Endothelial cell of umbilical vein (primary cell): ENCODE results near the gene PANX1. TPM values are rescaled to one million over a fixed set of nuclear protein-coding genes. Genes with fewer than 3 reads are reported as not detected.

ENCODE experiments used
- BruUV-seq: library from RNA; stranded (reverse); fragments of 400-500 nt; replicated peaks from 2 replicates; lab custom pipeline; 2021; lab: Mats Ljungman, UMichigan
- CTCF ChIA-PET: fragments of 300-600, 350-600 bp; sonication (Branson Sonifier 250); formaldehyde crosslinking; loops from one replicate; lab custom pipeline; 2021; ENCODE audit warnings: antibody characterized with exemption, inconsistent platforms; lab: Charles Lee
- POLR2A ChIA-PET: fragments of 300-600, 350-600 bp; sonication (Branson Sonifier 250); formaldehyde crosslinking; loops from one replicate; lab custom pipeline; 2021; ENCODE audit warnings: antibody characterized with exemption, inconsistent platforms; lab: Charles Lee
- DNase-seq: peaks from one replicate; pipeline ENCODE4 v3.0.0-alpha.2; 2011; ENCODE audit warnings: low read depth, low spot score
- FAIRE-seq: peaks from 2 replicates; lab custom pipeline; 2011; peaks lifted over from hg19 to GRCh38; lab: Jason Lieb, UNC
- H2AFZ ChIP-seq: 2 replicates; pipeline ENCODE4 v1.6.0; 2012; ENCODE audit warnings: low read depth, low read length, control low read depth, inconsistent platforms
- H3K27ac ChIP-seq: 2 replicates; pipeline ENCODE4 v1.5.1; 2011; ENCODE audit warnings: low read depth, mild to moderate bottlenecking, control low read depth, low read length, moderate library complexity; ENCODE audit not compliant: insufficient read depth
- H3K27me3 ChIP-seq, 2 experiments: 2 replicates each; pipeline versions ENCODE4 v1.6.0 to v1.6.1; 2011; ENCODE audit warnings: low read length in 2 of 2, mixed read lengths in 1 of 2; ENCODE audit not compliant: control insufficient read depth in 2 of 2, insufficient read depth in 2 of 2
- H3K36me3 ChIP-seq, 2 experiments: 2 replicates in 1 of 2; 3 replicates in 1 of 2; pipeline ENCODE4 v1.5.1; 2011; ENCODE audit warnings: low read length in 2 of 2, mild to moderate bottlenecking in 1 of 2, moderate library complexity in 1 of 2; ENCODE audit not compliant: control insufficient read depth in 2 of 2, insufficient read depth in 2 of 2; ENCODE audit errors: extremely low read depth in 1 of 2
- H3K4me1 ChIP-seq: 3 replicates; pipeline ENCODE4 v1.5.1; 2011; ENCODE audit warnings: mild to moderate bottlenecking, low read length; ENCODE audit not compliant: control insufficient read depth, insufficient read depth; ENCODE audit errors: extremely low read depth
- H3K4me2 ChIP-seq: 2 replicates; pipeline ENCODE4 v1.6.1; 2011; ENCODE audit warnings: low read length, control low read depth, mixed read lengths; ENCODE audit not compliant: insufficient read depth
- H3K4me3 ChIP-seq, 3 experiments: fragments of 200-600 bp in 1 of 3; sonication (generic), shearing (Covaris generic) in 1 of 3; replicated peaks in 1 of 3; 2 replicates each; pipeline ENCODE4 v1.5.1; 2011 to 2016; ENCODE audit warnings: control low read depth in 3 of 3, low read length in 3 of 3, mild to moderate bottlenecking in 2 of 3, inconsistent platforms in 1 of 3, low read depth in 1 of 3, moderate library complexity in 1 of 3; ENCODE audit not compliant: insufficient read depth in 1 of 3
- H3K79me2 ChIP-seq: 2 replicates; pipeline ENCODE4 v1.6.0; 2012; ENCODE audit warnings: low read length, inconsistent platforms; ENCODE audit not compliant: control insufficient read depth, insufficient read depth
- H3K9ac ChIP-seq: replicated peaks from 2 replicates; pipeline ENCODE3; 2011; ENCODE audit warnings: low read length, control low read depth; ENCODE audit not compliant: insufficient read depth; ENCODE audit errors: extremely low read depth
- H3K9me1 ChIP-seq: replicated peaks from 3 replicates; pipeline ENCODE4 v1.6.0; 2011; ENCODE audit warnings: mild to moderate bottlenecking, low read length; ENCODE audit not compliant: control insufficient read depth, insufficient read depth; ENCODE audit errors: extremely low read depth
- H3K9me3 ChIP-seq: replicated peaks from 2 replicates; pipeline ENCODE4 v1.5.1; 2012; ENCODE audit warnings: low read length, inconsistent platforms; ENCODE audit not compliant: control insufficient read depth, insufficient read depth
- H4K20me1 ChIP-seq: replicated peaks from 2 replicates; pipeline ENCODE3; 2011; ENCODE audit warnings: mild to moderate bottlenecking, low read length; ENCODE audit not compliant: control insufficient read depth, insufficient read depth; ENCODE audit errors: extremely low read depth
- EZH2 ChIP-seq: IDR thresholded peaks from 2 replicates; pipeline ENCODE4 v1.6.1; 2012; ENCODE audit warnings: borderline replicate concordance, low read depth, mild to moderate bottlenecking, moderate library complexity, low read length, inconsistent platforms; ENCODE audit not compliant: severe bottlenecking
- FOS ChIP-seq: IDR thresholded peaks from 2 replicates; pipeline ENCODE4 v1.6.1; 2011; ENCODE audit warnings: mild to moderate bottlenecking, low read length, moderate library complexity, borderline replicate concordance; ENCODE audit not compliant: insufficient read depth
- GATA2 ChIP-seq: IDR thresholded peaks from 2 replicates; pipeline ENCODE4 v1.7.0; 2011; ENCODE audit warnings: low read depth, mild to moderate bottlenecking, moderate library complexity, mixed read lengths, low read length; ENCODE audit not compliant: insufficient read length, insufficient read depth
- JUN ChIP-seq: IDR thresholded peaks from 2 replicates; pipeline ENCODE4 v1.6.1; 2011; ENCODE audit warnings: borderline replicate concordance, low read depth; ENCODE audit not compliant: insufficient read length, insufficient read depth
- MYC ChIP-seq: IDR thresholded peaks from one replicate; pipeline ENCODE4 v1.6.1; 2011; ENCODE audit warnings: mild to moderate bottlenecking, low read depth, low read length
- POLR2A ChIP-seq: IDR thresholded peaks from 2 replicates; pipeline ENCODE4 v1.6.1; 2012; ENCODE audit warnings: low read depth, mild to moderate bottlenecking, control low read depth, low read length
- POLR2AphosphoS5 ChIP-seq: IDR thresholded peaks from 2 replicates; pipeline ENCODE4 v1.6.1; 2012; ENCODE audit warnings: low read depth, mild to moderate bottlenecking, control low read depth, low read length, moderate library complexity; ENCODE audit not compliant: insufficient read depth
- dilution Hi-C: fragments of 300-500 bp; cut with MboI; formaldehyde crosslinking; loops from one replicate; pipeline ENCODE4 v1.15.0; 2019; ENCODE audit warnings: low sequenced_read_pairs; ENCODE audit not compliant: extremely low pct_ligation_motif_present
- intact Hi-C: fragments of 100-400 bp; cut with micrococcal nuclease; formaldehyde crosslinking; loops from one replicate; pipeline ENCODE4 v1.10.0; 2022
- polyA plus RNA-seq, 4 experiments: library from polyadenylated mRNA; depleted of rRNA in 3 of 4; stranded (reverse) in 3 of 4; unstranded in 1 of 4; fragments of >200 nt; gene quantifications; 2 replicates each; pipeline versions ENCODE4 v1.2.1 to v1.2.3, GENCODE V29; 2011 to 2012; ENCODE audit warnings: missing spikeins in 1 of 4
- total RNA-seq: library from RNA; stranded (reverse); gene quantifications from 2 replicates; pipeline ENCODE4 v1.2.3, GENCODE V29; 2021
- TF ChIP-seq, protein P1 (sequence below), 2 donors: IDR thresholded peaks; 1 replicate in 1 of 2; 2 replicates in 1 of 2; pipeline ENCODE4 v1.5.1; 2011; ENCODE audit warnings: low read length in 2 of 2, mild to moderate bottlenecking in 2 of 2, moderate library complexity in 2 of 2, control low read depth in 1 of 2, inconsistent platforms in 1 of 2, low read depth in 1 of 2; ENCODE audit not compliant: insufficient read depth in 1 of 2; ENCODE audit errors: extremely low read depth in 1 of 2
- TF ChIP-seq, protein P2 (sequence below): IDR thresholded peaks from 2 replicates; pipeline ENCODE4 v1.6.1; 2011; ENCODE audit not compliant: insufficient read depth, insufficient read length

Gene PANX1
- total and polyA plus RNA-seq, 2 donors (not counting 3 experiments of a cell fraction or from before 2014, with no cell fraction given) = 9.5 to 20.9 TPM

DNA sequence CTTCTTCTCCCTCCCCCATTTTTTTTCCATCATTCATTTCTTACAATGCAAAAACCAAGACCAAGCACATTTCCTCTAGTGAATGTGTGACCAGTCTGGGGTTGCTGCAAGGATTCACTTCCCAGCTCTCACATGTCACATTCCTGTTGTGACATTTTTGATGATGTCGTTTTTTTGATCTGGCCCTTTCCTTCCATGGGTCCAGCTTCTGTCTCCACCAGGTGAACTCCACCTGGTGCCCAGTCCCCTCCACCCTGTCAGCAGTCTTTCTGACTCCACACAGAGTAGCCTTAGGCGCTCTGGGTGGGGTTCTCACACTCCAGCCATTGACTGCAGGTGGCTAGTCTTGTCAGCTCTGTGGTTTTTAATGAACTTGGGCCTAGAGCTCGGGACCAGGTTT lies 15.6 kb downstream of the PANX1 start:
- no peak overlapping the region for H3K27ac ChIP-seq
- H3K9me1 ChIP-seq = no peaks in the 10 kb centered on the region
- DNase-seq (no peak), FAIRE-seq (no peak)
- no peak overlapping the region for H2AFZ ChIP-seq
- H3K4me3 ChIP-seq = no peak overlapping the region
- ChIA-PET POLR2A (interaction anchor here (1.3 kb wide), 1 partner anchor 9 kb away, joined by 4 read pairs; no protein-coding TSS in a partner anchor), CTCF (interaction anchor here (1.1 to 1.5 kb wide), 2 partner anchors 9 to 40 kb away, joined by 3 to 4 read pairs; no protein-coding TSS in a partner anchor)
- intact Hi-C loops (no loop called here), dilution Hi-C loops (no loop called here)
- H3K36me3 ChIP-seq = no peaks in the 10 kb centered on the region
- BruUV-seq = no TSS peak
- no peak overlapping the region for H3K4me2 ChIP-seq
- peaks cover 71% of the 10 kb centered on the region for H3K79me2 ChIP-seq
- H3K9ac ChIP-seq = no peak overlapping the region
- H4K20me1 ChIP-seq = no peaks in the 10 kb centered on the region
- no peaks in the 10 kb centered on the region for H3K9me3 ChIP-seq
- peaks cover 35% of the 10 kb centered on the region for H3K4me1 ChIP-seq
- TF ChIP-seq JUN = no peak
- no peak for TF ChIP-seq GATA2
- TF ChIP-seq EZH2 = no peak
- TF ChIP-seq, protein P1, sequence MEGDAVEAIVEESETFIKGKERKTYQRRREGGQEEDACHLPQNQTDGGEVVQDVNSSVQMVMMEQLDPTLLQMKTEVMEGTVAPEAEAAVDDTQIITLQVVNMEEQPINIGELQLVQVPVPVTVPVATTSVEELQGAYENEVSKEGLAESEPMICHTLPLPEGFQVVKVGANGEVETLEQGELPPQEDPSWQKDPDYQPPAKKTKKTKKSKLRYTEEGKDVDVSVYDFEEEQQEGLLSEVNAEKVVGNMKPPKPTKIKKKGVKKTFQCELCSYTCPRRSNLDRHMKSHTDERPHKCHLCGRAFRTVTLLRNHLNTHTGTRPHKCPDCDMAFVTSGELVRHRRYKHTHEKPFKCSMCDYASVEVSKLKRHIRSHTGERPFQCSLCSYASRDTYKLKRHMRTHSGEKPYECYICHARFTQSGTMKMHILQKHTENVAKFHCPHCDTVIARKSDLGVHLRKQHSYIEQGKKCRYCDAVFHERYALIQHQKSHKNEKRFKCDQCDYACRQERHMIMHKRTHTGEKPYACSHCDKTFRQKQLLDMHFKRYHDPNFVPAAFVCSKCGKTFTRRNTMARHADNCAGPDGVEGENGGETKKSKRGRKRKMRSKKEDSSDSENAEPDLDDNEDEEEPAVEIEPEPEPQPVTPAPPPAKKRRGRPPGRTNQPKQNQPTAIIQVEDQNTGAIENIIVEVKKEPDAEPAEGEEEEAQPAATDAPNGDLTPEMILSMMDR (IDR thresholded peaks at IDR 0.05; ENCODE audit: extremely low read depth in 1 of 2, insufficient read depth in 1 of 2, low read depth in 1 of 2, low read length in 2 of 2) = no peak
- no peak for TF ChIP-seq POLR2AphosphoS5
- TF ChIP-seq FOS = no peak
- no peak for TF ChIP-seq POLR2A
- TF ChIP-seq MYC = no peak
- TF ChIP-seq, protein P2, sequence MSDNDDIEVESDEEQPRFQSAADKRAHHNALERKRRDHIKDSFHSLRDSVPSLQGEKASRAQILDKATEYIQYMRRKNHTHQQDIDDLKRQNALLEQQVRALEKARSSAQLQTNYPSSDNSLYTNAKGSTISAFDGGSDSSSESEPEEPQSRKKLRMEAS = no peak
- no peaks in the 10 kb centered on the region for H3K27me3 ChIP-seq
